Globus pallidus (tissue), 1 donor: ENCODE data around the gene GRM4.
"Not testable (repeated sequence)": the region's sequence is repeated elsewhere in the genome, so short reads cannot be mapped to it uniquely, and the experiment has no call there.

Source experiments
- DNase-seq: peaks from one replicate; pipeline ENCODE4 v3.0.0-alpha.2; 2015; ENCODE audit warnings: low spot score

GRM4 gene

GRCh38 chr6:34146021-34146782 lies at the start of gene GRM4:
TSS of gene GRM4 (minus strand) at chr6:34146087. CDS start at chr6:34133496, 12,591 bp downstream.
- no peak for DNase-seq

DNA sequence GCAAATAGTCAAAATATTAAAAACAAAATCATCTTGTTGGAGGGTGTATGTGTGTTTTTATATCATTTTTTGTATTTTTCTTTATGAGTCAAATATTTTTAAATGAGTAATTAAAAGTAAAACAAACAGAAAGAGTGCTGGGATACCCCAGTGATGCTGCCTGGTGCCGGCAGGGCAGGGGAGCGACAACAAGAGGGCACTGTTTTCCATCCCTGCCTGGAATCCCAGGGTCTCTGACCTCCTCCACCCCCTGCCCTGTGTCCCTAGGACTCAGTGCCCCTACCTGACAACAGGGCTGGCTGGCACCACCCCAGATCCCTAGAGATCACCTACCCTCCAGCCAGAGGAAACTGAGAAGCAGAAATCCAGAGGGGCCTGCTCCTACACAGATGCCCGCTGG lies 48.9 kb upstream of the GRM4 start:
- DNase-seq = no peak

DNA sequence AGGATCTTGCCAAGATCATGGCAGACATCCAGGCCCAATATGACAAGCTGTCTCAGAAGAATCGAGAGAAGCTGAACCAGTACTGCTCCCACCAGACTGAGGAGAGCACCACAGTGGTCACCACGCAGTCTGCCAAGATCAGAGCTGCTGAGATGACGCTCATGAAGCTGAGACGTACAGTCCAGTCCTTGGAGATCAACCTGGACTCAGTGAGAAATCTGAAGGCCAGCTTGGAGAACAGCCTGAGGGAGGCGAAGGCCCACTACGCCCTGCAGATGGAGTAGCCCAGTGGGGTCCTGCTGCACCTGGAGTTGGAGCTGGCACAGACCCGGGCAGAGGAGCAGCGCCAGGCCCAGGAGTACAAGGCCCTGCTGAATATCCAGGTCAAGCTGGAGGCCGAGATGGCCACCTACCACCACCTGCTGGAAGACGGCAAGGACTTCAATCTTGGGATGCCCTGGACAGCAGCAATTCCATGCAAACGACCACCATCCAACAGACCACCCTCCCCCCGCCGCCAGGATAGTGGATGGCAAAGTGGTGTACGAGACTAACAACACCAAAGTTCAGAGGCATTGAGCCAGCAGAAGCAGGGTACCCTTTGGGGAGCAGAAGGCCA lies 44.7 kb upstream of the GRM4 start:
- no peak for DNase-seq

- peak; percentile 43 for DNase-seq
Observed at GRCh38 chr6:34189806-34190503, 44.1 kb upstream of the GRM4 start.

- not testable (repeated sequence) for DNase-seq
Observed at GRCh38 chr6:34184726-34185125, 38.8 kb upstream of the GRM4 start.

DNA sequence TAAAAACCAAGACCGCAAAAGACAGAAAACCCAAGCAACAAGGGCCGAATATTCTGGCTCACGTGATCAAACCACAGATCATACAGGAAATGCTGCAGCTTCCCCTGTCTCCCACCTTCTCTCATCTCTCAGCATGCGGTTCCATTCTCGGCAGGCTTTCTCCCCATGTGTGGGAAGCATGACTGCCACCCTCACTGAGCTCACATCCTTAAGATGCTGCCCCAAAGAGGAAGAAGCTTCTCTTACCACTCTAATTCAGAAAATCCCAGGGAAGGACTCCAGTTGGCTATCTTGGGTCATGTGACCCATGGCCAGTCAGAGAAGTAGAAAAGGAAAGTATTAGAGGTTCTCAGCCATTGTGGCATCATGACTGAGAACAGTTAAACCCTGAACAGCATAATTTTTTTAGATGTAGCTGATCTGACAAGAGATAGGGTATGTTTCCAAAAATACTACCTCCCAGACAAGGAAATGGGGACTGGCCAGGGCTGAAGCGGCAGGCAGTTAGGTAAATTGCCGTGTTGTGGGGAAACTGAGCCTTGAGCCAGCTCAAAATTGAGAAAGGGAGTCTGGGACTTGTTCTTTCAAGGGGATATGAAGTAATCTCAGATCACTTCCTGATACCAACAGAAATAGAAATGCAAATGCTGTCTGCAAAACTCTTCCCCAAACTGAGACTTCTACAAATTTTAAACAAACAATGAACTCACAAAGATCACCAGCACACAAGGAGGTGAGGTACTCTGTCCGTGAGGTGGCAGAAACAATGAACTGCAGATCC lies 37.1 kb upstream of the GRM4 start:
- DNase-seq = no peak

GRCh38 chr6:34181908-34182307 lies 36.0 kb upstream of the GRM4 start:
- no peak for DNase-seq

DNA sequence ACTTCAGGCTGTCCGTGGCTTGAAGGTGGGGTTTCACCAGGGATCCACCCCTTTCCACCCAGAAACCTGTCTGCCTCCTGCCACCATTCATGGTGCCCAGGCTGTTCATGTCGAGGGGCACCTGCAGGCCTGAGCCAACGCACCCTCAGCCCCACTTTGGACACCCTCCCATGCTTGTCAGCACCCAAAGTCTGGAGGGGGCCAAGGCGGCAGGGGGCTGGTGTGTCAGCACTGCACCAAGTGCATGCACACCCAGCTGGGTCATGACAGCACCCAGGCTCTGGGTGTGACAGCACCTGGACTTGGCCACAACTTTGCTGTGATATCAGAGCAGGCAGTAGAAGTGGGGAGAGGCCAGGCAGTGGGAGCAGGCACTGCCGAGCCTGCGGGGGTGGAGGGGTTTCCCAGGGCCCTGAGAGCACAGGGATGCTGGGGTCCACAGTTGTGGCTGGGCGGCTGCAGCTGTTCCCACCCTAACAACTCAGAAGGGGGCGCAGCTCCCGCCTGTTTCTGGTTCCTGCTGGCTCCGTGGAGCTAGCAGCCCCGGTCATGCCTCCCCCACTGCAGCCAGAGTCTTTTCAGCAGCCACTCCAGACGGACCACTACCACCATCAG lies 33.3 kb upstream of the GRM4 start:
- no peak for DNase-seq

GRCh38 chr6:34178357-34179105 lies 32.6 kb upstream of the GRM4 start:
- DNase-seq = no peak

GRCh38 chr6:34177181-34177591 lies 31.3 kb upstream of the GRM4 start:
- DNase-seq = no peak

DNA sequence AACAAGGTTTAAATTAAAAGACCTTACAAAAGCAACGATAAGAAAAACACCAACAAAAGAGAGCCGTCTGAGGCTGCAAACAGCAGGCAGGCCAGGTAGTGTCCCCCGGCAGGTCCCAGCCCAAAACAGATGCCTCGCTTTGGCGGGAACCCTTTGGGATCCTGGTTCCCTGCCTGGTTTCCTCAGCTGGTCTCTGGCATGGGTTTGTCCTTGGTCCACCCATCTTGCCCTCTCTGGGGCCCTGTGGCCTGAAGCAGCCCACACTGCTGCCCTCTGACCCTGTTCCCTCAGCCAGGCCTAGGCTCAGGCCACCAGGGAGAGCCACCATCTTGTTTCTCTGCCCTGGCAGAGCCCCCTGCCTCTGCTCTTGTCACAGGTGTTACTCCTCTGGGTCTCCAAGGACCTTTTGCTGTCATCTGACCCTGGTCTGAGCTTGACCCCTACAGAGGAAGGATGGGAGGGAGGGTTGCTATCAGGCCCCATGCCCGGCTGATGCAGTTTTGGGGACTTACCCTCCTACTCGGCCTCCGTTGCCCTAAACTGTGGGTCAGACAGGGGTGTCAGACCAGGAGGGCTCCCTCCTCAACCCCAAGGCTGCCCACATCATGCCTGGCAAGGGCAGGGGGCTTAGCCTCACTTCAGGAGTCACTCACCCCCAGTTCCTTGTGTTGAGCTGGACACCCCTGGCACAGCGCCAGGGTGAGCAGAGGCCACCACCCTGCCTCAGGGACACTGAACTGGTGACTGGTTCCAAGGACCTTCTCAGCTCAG lies 30.6 kb upstream of the GRM4 start:
- DNase-seq = no peak

DNA sequence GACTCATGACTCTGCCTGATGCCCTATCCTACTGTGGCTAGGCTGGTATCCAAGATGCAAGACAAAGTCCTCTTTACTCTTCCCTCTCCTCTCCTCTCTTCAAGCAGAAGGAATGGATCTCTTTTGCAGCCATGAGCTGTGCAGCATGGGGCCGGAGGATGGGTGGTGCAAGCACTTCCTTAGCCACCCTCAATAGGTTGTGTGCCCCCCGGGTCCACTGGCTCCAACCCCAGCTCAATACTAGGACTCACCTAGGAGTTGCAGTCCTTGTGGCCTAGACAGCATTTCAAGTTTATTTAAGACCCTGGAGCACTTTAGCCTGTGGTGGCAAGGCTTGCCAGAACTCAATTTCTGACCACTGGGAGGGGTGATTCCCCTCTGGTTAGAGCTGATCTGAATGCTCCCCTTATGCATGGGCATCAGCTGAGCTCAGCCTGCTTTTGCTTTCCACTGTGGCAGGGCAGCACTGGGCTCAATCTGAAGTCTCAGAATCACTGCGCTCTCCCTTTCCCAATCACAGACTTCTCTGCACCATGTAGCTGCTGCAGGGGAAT lies 29.0 kb upstream of the GRM4 start:
- DNase-seq = no peak

GRCh38 chr6:34172961-34173775 lies 27.3 kb upstream of the GRM4 start:
- DNase-seq = no peak

- DNase-seq = no peak
Observed at GRCh38 chr6:34170346-34170745, 24.5 kb upstream of the GRM4 start.

- DNase-seq = no peak
Observed at GRCh38 chr6:34169897-34170296, 24.0 kb upstream of the GRM4 start.

DNA sequence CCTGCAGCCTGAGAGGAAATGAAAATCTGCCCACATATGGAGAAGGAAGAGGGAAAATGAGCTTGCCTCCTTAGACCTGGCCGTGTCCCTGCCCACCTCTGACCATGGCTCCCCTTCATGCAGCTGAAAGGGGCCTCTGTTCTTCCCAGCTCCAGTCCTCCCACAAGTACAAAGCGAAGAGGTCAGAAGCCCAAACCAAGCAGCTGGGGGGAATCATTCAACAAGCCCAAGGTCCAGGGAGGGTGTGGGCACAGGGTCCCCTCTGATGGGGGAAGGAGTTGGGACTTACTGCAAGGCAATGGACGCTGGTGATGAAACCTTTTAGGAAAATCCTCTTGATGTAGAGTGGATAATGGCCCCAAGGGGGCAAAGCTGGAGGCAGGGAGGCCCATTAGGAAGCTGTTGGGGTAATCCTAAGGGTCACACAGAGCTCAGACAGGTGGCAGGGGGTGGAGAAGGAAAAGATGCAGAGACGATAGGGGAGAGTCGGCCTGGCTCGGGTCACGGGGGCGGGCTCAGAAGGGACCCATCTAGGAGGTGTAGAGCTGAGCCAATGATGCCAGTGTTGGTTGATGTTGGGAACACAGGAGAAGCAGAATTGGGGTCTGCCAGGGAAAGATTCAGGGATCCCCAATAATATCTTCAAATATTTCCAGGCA lies 16.1 kb upstream of the GRM4 start:
- DNase-seq = no peak

DNA sequence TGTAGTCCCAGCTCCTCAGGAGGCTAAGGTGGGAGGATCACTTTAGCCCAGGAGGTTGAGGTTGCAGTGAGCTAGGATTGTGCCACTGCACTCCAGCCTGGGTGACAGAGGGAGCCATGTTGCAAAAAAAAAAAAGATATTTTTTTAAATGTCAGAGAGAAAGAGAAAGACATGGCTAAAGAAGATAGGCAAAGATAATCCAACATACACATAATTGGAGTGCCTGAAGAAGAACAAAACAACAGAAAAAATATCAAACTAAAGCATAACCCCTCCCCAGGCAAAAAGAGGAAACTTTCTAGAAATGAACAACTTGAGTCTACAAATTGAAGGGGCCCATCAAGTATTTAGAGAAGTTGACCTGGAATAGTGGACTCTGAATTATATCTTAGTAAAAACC lies 14.0 kb upstream of the GRM4 start:
- no peak for DNase-seq

DNA sequence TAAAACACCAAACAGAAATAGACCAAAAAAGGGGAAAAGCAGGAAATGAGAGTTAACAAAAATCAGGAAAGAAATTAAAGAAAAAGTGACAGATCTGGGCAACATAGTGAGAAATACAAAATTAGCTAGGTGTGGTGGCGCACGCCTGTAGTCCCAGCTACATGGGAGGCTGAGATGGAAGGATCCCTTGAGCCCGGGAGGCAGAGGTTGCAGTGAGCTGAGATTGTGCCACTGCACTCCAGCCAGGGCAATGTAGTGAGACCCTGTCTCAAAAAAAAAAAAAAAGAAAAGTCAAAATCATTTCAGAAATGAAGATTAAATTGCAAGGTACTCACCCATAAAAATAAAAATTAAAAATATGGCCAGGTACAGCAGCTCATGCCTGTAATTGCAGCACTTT lies 13.0 kb upstream of the GRM4 start:
- DNase-seq = no peak

DNA sequence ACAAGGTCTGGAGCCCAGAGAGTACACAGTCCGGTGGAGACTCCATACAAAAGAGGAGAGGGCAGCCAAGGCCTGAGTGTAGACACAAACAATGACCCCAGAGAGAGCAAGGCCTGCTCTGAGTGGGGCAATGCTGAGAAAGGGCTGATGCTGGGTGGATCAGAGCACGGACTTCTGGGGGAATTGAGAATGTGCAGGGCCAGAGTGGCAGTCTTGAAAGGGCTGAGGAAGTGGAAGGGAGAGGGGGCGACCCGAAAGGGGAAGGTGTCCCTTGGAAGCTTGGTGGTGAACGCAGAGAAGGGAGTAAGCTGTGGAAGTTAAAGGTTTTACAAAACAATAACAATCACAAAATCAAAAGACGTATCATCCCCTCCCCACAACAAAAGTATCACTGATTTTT lies 12.0 kb upstream of the GRM4 start:
- DNase-seq = no peak
